ENCODE results near the gene TMEM135.
"Not testable (repeated sequence)": the region's sequence is repeated elsewhere in the genome, so short reads cannot be mapped to it uniquely, and the experiment has no call there.

DNA sequence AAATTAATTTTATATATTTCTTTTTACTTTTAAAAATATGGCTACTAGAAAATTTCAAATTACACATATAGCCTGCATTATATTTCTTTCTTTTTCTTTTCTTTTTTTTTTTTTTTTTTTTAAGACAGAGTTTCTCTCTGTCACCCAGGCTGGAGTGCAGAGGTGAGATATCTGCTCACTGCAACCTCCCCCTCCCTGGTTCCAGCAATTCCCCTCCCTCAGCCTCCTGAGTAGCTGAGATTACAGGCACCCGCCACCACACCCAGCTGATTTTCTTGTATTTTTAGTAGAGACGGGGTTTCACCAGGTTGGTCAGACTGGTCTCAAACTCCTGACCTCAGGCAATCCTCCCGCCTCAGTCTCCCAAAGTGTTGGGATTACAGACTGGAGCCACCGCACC lies 234.2 kb downstream of the TMEM135 start:
- not testable (repeated sequence) for TF ChIP-seq ZNF274 (IDR thresholded peaks at IDR 0.05; ENCODE audit: low read depth, low read length); YY1 (IDR thresholded peaks at IDR 0.05; ENCODE audit: insufficient read depth, insufficient read length); SUZ12 (IDR thresholded peaks at IDR 0.05; ENCODE audit: extremely low read depth, insufficient read depth, insufficient read length)

All from NT2/D1 (cell line).